HFFc6 (cell line): ENCODE results near the gene ACVR1B. TPM values are rescaled to one million over a fixed set of nuclear protein-coding genes. Genes with fewer than 3 reads are reported as not detected.

ENCODE experiments used
- DNase-seq: peaks from one replicate; pipeline ENCODE4 v3.0.0-alpha.2; 2018
- H3K27ac Mint-ChIP-seq: 2 replicates; pipeline ENCODE4 v1.8.0; 2020; ENCODE audit warnings: mild to moderate bottlenecking, mixed read lengths
- H3K27me3 Mint-ChIP-seq: 2 replicates; pipeline ENCODE4 v1.8.0; 2021; ENCODE audit warnings: mild to moderate bottlenecking, moderate library complexity, mixed read lengths; ENCODE audit not compliant: insufficient read depth
- H3K36me3 Mint-ChIP-seq: 2 replicates; pipeline ENCODE4 v1.8.0; 2021; ENCODE audit warnings: low read depth, mixed read lengths
- H3K4me1 Mint-ChIP-seq: 2 replicates; pipeline ENCODE4 v1.8.0; 2020; ENCODE audit warnings: low read depth, mixed read lengths
- H3K4me3 Mint-ChIP-seq: 2 replicates; pipeline ENCODE4 v1.8.0; 2020; ENCODE audit warnings: mild to moderate bottlenecking, moderate library complexity, mixed read lengths
- H3K9me3 Mint-ChIP-seq: 2 replicates; pipeline ENCODE4 v1.8.0; 2020; ENCODE audit warnings: mild to moderate bottlenecking, mixed read lengths
- CTCF ChIP-seq: fragments of 200-600 bp; sonication (generic); IDR thresholded peaks from 2 replicates; pipeline ENCODE4 v1.5.0; 2021; ENCODE audit warnings: antibody characterized with exemption, mild to moderate bottlenecking
- total RNA-seq, 6 experiments: library from RNA; stranded (reverse); fragmentation: NEBNext Ultra II Directional; extraction: Animal tissue kit (Norgen Biotek cat#: 25700); gene quantifications; 2 replicates in 1 of 6; 3 replicates in 5 of 6; pipeline ENCODE4 v1.2.3, GENCODE V29; 2021

ACVR1B gene
- total RNA-seq, 6 experiments from 2014 or later = 13.1 to 15.2 (median 14.0) TPM

- Mint-ChIP-seq H3K27ac (peak overlapping the region; percentile 68), H3K4me1 (peaks cover 38% of the 10 kb centered on the region), H3K9me3 (no peaks in the 10 kb centered on the region), H3K4me3 (peak overlapping the region; percentile 59), H3K27me3 (peaks cover 9% of the 10 kb centered on the region), H3K36me3 (no peaks in the 10 kb centered on the region)
- no peak for TF ChIP-seq CTCF
- DNase-seq = no peak
Observed at GRCh38 chr12:52035926-52036325, 84.4 kb downstream of the ACVR1B start.

- Mint-ChIP-seq H3K4me1 (peaks cover 45% of the 10 kb centered on the region), H3K27ac (no peak overlapping the region; the same call in 1 of the 2 replicates)
Observed at GRCh38 chr12:52036587-52037171, 85.2 kb downstream of the ACVR1B start.

GRCh38 chr12:52037248-52037861 is 85.9 kb downstream of the ACVR1B start:
- Mint-ChIP-seq H3K27ac (peak overlapping the region; percentile 87), H3K27me3 (peaks cover 9% of the 10 kb centered on the region)

More at GRCh38 chr12:52036587-52037171, 85.2 kb downstream of the ACVR1B start:
- no peaks in the 10 kb centered on the region for H3K9me3 Mint-ChIP-seq
- no peaks in the 10 kb centered on the region for H3K36me3 Mint-ChIP-seq
- no peak for TF ChIP-seq CTCF
- peak overlapping the region; percentile 59; the same call in 1 of the 2 replicates for H3K4me3 Mint-ChIP-seq
- DNase-seq = peak; percentile 70
- peaks cover 9% of the 10 kb centered on the region for H3K27me3 Mint-ChIP-seq

GRCh38 chr12:52038447-52038846 is 86.9 kb downstream of the ACVR1B start:
- no peaks in the 10 kb centered on the region for H3K9me3 Mint-ChIP-seq
- peaks cover 9% of the 10 kb centered on the region for H3K27me3 Mint-ChIP-seq
- peak overlapping the region; percentile 92 for H3K4me3 Mint-ChIP-seq
- DNase-seq = no peak
- no peak for TF ChIP-seq CTCF
- peak overlapping the region; percentile 92 for H3K27ac Mint-ChIP-seq
- no peaks in the 10 kb centered on the region for H3K36me3 Mint-ChIP-seq
- peaks cover 38% of the 10 kb centered on the region for H3K4me1 Mint-ChIP-seq

More at GRCh38 chr12:52037248-52037861, 85.9 kb downstream of the ACVR1B start:
- H3K36me3 Mint-ChIP-seq = no peaks in the 10 kb centered on the region
- H3K4me3 Mint-ChIP-seq = peak overlapping the region; percentile 92
- no peaks in the 10 kb centered on the region for H3K9me3 Mint-ChIP-seq
- DNase-seq = no peak
- peaks cover 46% of the 10 kb centered on the region for H3K4me1 Mint-ChIP-seq
- TF ChIP-seq CTCF = peak; percentile 54

- TF ChIP-seq CTCF = no peak
- no peaks in the 10 kb centered on the region for H3K9me3 Mint-ChIP-seq
- DNase-seq = no peak
- H3K27me3 Mint-ChIP-seq = peaks cover 6% of the 10 kb centered on the region
- no peaks in the 10 kb centered on the region for H3K36me3 Mint-ChIP-seq
- peaks cover 52% of the 10 kb centered on the region for H3K4me1 Mint-ChIP-seq
- H3K4me3 Mint-ChIP-seq = no peak overlapping the region
- H3K27ac Mint-ChIP-seq = no peak overlapping the region; the same call in 1 of the 2 replicates
Observed at GRCh38 chr12:52041035-52041434, 89.5 kb downstream of the ACVR1B start.
